Neural cell (in vitro differentiated cells): ENCODE results near the gene GNAI2. TPM values are rescaled to one million over a fixed set of nuclear protein-coding genes. Genes with fewer than 3 reads are reported as not detected.
"Not testable (repeated sequence)": the region's sequence is repeated elsewhere in the genome, so short reads cannot be mapped to it uniquely, and the experiment has no call there.

Source experiments
- H2AFZ ChIP-seq: fragments of 200-600, 300-800 bp; sonication (generic), shearing (Covaris generic); 2 replicates; pipeline ENCODE4 v1.6.0; 2014; ENCODE audit warnings: low read depth, mild to moderate bottlenecking, antibody characterized with exemption, low read length, moderate library complexity
- H3F3A ChIP-seq: fragments of 200-600 bp; shearing (Covaris generic); 2 replicates; pipeline ENCODE4 v1.6.1; 2016; ENCODE audit warnings: mild to moderate bottlenecking, moderate library complexity, mixed read lengths, antibody characterized with exemption, low read length; ENCODE audit not compliant: insufficient read depth, poor library complexity, severe bottlenecking
- H3K27ac ChIP-seq: fragments of 200-600, 300-800 bp; sonication (generic), shearing (Covaris generic); 2 replicates; pipeline ENCODE4 v1.5.1; 2014; ENCODE audit warnings: mild to moderate bottlenecking, low read length, moderate library complexity
- H3K27me3 ChIP-seq: fragments of 300-800, 200-600 bp; sonication (generic), shearing (Covaris generic); 2 replicates; pipeline ENCODE4 v1.6.0; 2014; ENCODE audit warnings: mild to moderate bottlenecking, low read depth, low read length, moderate library complexity; ENCODE audit not compliant: insufficient read depth
- H3K36me3 ChIP-seq: fragments of 300-800, 200-600 bp; sonication (generic), shearing (Covaris generic); 2 replicates; pipeline ENCODE4 v1.5.1; 2014; ENCODE audit warnings: mild to moderate bottlenecking, antibody characterized with exemption, low read length, moderate library complexity; ENCODE audit not compliant: insufficient read depth
- H3K4me2 ChIP-seq: fragments of 300-800, 200-600 bp; sonication (generic), shearing (Covaris generic); 2 replicates; pipeline ENCODE4 v1.6.0; 2014; ENCODE audit warnings: mild to moderate bottlenecking, low read length
- H3K4me3 ChIP-seq: fragments of 300-800, 200-600 bp; sonication (generic), shearing (Covaris generic); 2 replicates; pipeline ENCODE4 v1.5.1; 2014; ENCODE audit warnings: mild to moderate bottlenecking, low read length, moderate library complexity
- H3K79me2 ChIP-seq: fragments of 200-600 bp; shearing (Covaris generic); replicated peaks from 2 replicates; pipeline ENCODE4 v1.6.0; 2014; ENCODE audit warnings: mild to moderate bottlenecking, low read length, moderate library complexity; ENCODE audit not compliant: insufficient read depth
- H3K9ac ChIP-seq: fragments of 300-800, 200-600 bp; sonication (generic), shearing (Covaris generic); 2 replicates; pipeline ENCODE4 v1.6.1; 2016; ENCODE audit warnings: mild to moderate bottlenecking, low read length, mixed read lengths
- H3K9me2 ChIP-seq: fragments of 200-600 bp; shearing (Covaris generic); 2 replicates; pipeline ENCODE4 v1.6.1; 2016; ENCODE audit warnings: mild to moderate bottlenecking, low read length, mixed read lengths; ENCODE audit not compliant: insufficient read depth
- H3K9me3 ChIP-seq: fragments of 200-600, 300-800 bp; sonication (generic), shearing (Covaris generic); 2 replicates; pipeline ENCODE4 v1.6.1; 2016; ENCODE audit warnings: mild to moderate bottlenecking, mixed run types, low read length, moderate library complexity, mixed read lengths
- H4K20me1 ChIP-seq: fragments of 200-600 bp; shearing (Covaris generic); 2 replicates; pipeline ENCODE4 v1.6.1; 2016; ENCODE audit warnings: mild to moderate bottlenecking, mixed run types; ENCODE audit not compliant: insufficient read depth
- EP300 ChIP-seq: fragments of 450-650 bp; conservative IDR thresholded peaks from 2 replicates; pipeline ENCODE4 v1.6.1; 2014; ENCODE audit warnings: antibody characterized with exemption, mild to moderate bottlenecking, moderate library complexity; ENCODE audit not compliant: poor library complexity, severe bottlenecking
- EZH2 ChIP-seq: fragments of 200-600, 300-800 bp; shearing (Covaris generic), sonication (generic); IDR thresholded peaks from 2 replicates; pipeline ENCODE4 v1.6.1; 2014; ENCODE audit warnings: antibody characterized with exemption, low read length, borderline replicate concordance, mild to moderate bottlenecking; ENCODE audit not compliant: insufficient read depth, poor library complexity, severe bottlenecking
- MXI1 ChIP-seq: fragments of 450-650 bp; conservative IDR thresholded peaks from 2 replicates; pipeline ENCODE4 v1.6.1; 2014; ENCODE audit warnings: antibody characterized with exemption, mild to moderate bottlenecking; ENCODE audit not compliant: poor library complexity, severe bottlenecking
- POLR2AphosphoS5 ChIP-seq: IDR thresholded peaks from 2 replicates; pipeline ENCODE4 v1.6.1; 2012
- RAD21 ChIP-seq: fragments of 450-650 bp; conservative IDR thresholded peaks from 2 replicates; pipeline ENCODE4 v1.6.1; 2014; ENCODE audit warnings: antibody characterized with exemption, mild to moderate bottlenecking, moderate library complexity
- REST ChIP-seq: IDR thresholded peaks from 2 replicates; pipeline ENCODE4 v1.6.1; 2012; ENCODE audit warnings: borderline replicate concordance
- SMC3 ChIP-seq: fragments of 450-650 bp; conservative IDR thresholded peaks from 2 replicates; pipeline ENCODE4 v1.6.1; 2014; ENCODE audit warnings: antibody characterized with exemption, mild to moderate bottlenecking, moderate library complexity; ENCODE audit not compliant: poor library complexity
- TAF1 ChIP-seq: IDR thresholded peaks from 2 replicates; pipeline ENCODE4 v1.6.1; 2012; ENCODE audit warnings: low read depth
- polyA plus RNA-seq: library from polyadenylated mRNA; depleted of rRNA; stranded (reverse); fragments of >200 nt; gene quantifications from 2 replicates; pipeline ENCODE4 v1.2.3, GENCODE V29; 2014
- TF ChIP-seq, protein P1 (sequence below): fragments of 450-650 bp; IDR thresholded peaks from 2 replicates; pipeline ENCODE4 v1.5.1; 2014; ENCODE audit warnings: antibody characterized with exemption, mild to moderate bottlenecking, moderate library complexity; ENCODE audit not compliant: poor library complexity, severe bottlenecking

GNAI2 gene
- polyA plus RNA-seq, 1 donor from 2014 or later = 101 TPM

GRCh38 chr3:50228184-50228763 lies 7.7 kb upstream of the GNAI2 start:
- peak overlapping the region; percentile 89 for H3K9ac ChIP-seq
- not testable (repeated sequence) for H3K9me3 ChIP-seq, H3K36me3 ChIP-seq, H3K27me3 ChIP-seq, H3K9me2 ChIP-seq, H4K20me1 ChIP-seq, H3K79me2 ChIP-seq, H3F3A ChIP-seq, H2AFZ ChIP-seq
- peak overlapping the region; percentile 87 for H3K27ac ChIP-seq
- H3K4me3 ChIP-seq = peak overlapping the region; percentile 73
- H3K4me2 ChIP-seq = peak overlapping the region; percentile 37

GRCh38 chr3:50229490-50229889 lies 6.5 kb upstream of the GNAI2 start:
- no peak overlapping the region for H3K27ac ChIP-seq

More at GRCh38 chr3:50229490-50229889, 6.5 kb upstream of the GNAI2 start:
- no peaks in the 10 kb centered on the region for H3K9me2 ChIP-seq
- H3K4me3 ChIP-seq = no peak overlapping the region
- H3K9me3 ChIP-seq = no peaks in the 10 kb centered on the region
- TF ChIP-seq SMC3 (no peak), TAF1 (no peak), POLR2AphosphoS5 (no peak), MXI1 (no peak), EZH2 (no peak), REST (no peak), EP300 (no peak), RAD21 (no peak)
- TF ChIP-seq, protein P1, sequence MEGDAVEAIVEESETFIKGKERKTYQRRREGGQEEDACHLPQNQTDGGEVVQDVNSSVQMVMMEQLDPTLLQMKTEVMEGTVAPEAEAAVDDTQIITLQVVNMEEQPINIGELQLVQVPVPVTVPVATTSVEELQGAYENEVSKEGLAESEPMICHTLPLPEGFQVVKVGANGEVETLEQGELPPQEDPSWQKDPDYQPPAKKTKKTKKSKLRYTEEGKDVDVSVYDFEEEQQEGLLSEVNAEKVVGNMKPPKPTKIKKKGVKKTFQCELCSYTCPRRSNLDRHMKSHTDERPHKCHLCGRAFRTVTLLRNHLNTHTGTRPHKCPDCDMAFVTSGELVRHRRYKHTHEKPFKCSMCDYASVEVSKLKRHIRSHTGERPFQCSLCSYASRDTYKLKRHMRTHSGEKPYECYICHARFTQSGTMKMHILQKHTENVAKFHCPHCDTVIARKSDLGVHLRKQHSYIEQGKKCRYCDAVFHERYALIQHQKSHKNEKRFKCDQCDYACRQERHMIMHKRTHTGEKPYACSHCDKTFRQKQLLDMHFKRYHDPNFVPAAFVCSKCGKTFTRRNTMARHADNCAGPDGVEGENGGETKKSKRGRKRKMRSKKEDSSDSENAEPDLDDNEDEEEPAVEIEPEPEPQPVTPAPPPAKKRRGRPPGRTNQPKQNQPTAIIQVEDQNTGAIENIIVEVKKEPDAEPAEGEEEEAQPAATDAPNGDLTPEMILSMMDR = no peak
- H4K20me1 ChIP-seq = no peaks in the 10 kb centered on the region
- no peaks in the 10 kb centered on the region for H3K27me3 ChIP-seq
- no peak overlapping the region for H2AFZ ChIP-seq
- H3K9ac ChIP-seq = no peak overlapping the region
- no peaks in the 10 kb centered on the region for H3K36me3 ChIP-seq
- no peaks in the 10 kb centered on the region for H3K79me2 ChIP-seq
- no peaks in the 10 kb centered on the region for H3F3A ChIP-seq
- no peak overlapping the region for H3K4me2 ChIP-seq
